ENCODE measurements around the gene ANAPC2. TPM values are rescaled to one million over a fixed set of nuclear protein-coding genes. Genes with fewer than 3 reads are reported as not detected.

ANAPC2 gene
- total and polyA plus RNA-seq, 7 donors = 12.5 to 49.3 (median 23.2) TPM

GRCh38 chr9:137228968-137229896 is 40.9 kb upstream of the ANAPC2 start:
- no peaks in the 10 kb centered on the region for H3K9me3 ChIP-seq
- H3K27me3 ChIP-seq = peaks cover 35 to 64% (median 61%) of the 10 kb centered on the region in 3 donors
- no peak for TF ChIP-seq EP300 (IDR thresholded peaks at IDR 0.05)
- no peak for TF ChIP-seq POLR2A (IDR thresholded peaks at IDR 0.05)
- TF ChIP-seq CTCF (IDR thresholded peaks at IDR 0.05) = no peak
- no peak for TF ChIP-seq POLR2AphosphoS5 (IDR thresholded peaks at IDR 0.05)
- no peak overlapping the region for H3K4me3 ChIP-seq
- DNase-seq = no peak
- no peak overlapping the region for H3K27ac ChIP-seq
- H3K36me3 ChIP-seq = no peaks in the 10 kb centered on the region
- WGBS, 2 donors = 55 to 73% methylated on average over 27 of the region's 27 CpGs
- H3K4me1 ChIP-seq = peaks cover 0 to 6% (median under 1%) of the 10 kb centered on the region in 4 donors
- intact Hi-C loops (cut with DNase I) = no loop called here

GRCh38 chr9:137228506-137228967 is 40.2 kb upstream of the ANAPC2 start:
- Histone ChIP-seq H3K4me3 (no peak overlapping the region), H3K36me3 (no peaks in the 10 kb centered on the region), H3K27me3 (peaks cover 31 to 57% (median 54%) of the 10 kb centered on the region in 3 donors), H3K27ac (no peak overlapping the region), H3K4me1 (peaks cover 0 to 13% (median 6%) of the 10 kb centered on the region in 4 donors), H3K9me3 (no peaks in the 10 kb centered on the region)
- DNase-seq = no peak
- intact Hi-C loops (cut with DNase I) = no loop called here
- 23 to 60% methylated on average over 29 of the region's 29 CpGs for WGBS, 2 donors
- TF ChIP-seq POLR2AphosphoS5 (IDR thresholded peaks at IDR 0.05) (no peak), CTCF (IDR thresholded peaks at IDR 0.05) (no peak), POLR2A (IDR thresholded peaks at IDR 0.05) (no peak), EP300 (IDR thresholded peaks at IDR 0.05) (no peak)

- Histone ChIP-seq H3K27ac (no peak overlapping the region), H3K4me3 (no peak overlapping the region)
Measured at GRCh38 chr9:137227853-137228505, 39.6 kb upstream of the ANAPC2 start.

More at GRCh38 chr9:137227853-137228505, 39.6 kb upstream of the ANAPC2 start:
- Histone ChIP-seq H3K27me3 (peaks cover 31 to 51% (median 50%) of the 10 kb centered on the region in 3 donors), H3K36me3 (no peaks in the 10 kb centered on the region), H3K4me1 (peaks cover 0 to 14% (median 7%) of the 10 kb centered on the region in 4 donors), H3K9me3 (no peaks in the 10 kb centered on the region)
- DNase-seq = no peak
- TF ChIP-seq EP300 (IDR thresholded peaks at IDR 0.05) (no peak), POLR2AphosphoS5 (IDR thresholded peaks at IDR 0.05) (no peak), CTCF (IDR thresholded peaks at IDR 0.05) (no peak)
- intact Hi-C loops (cut with DNase I) = no loop called here
- 16 to 43% methylated on average over 18 of the region's 18 CpGs for WGBS, 2 donors

Data from sigmoid colon (tissue), 7 donors.